ENCODE results near the gene FAM200A. TPM values are rescaled to one million over a fixed set of nuclear protein-coding genes. Genes with fewer than 3 reads are reported as not detected.

FAM200A gene
- total and polyA plus RNA-seq, 2 experiments from 2014 or later, result 7.7 to 7.9 TPM

GRCh38 chr7:99561737-99562051, 9.8 kb upstream of the FAM200A start:
- Histone ChIP-seq H3K27me3 (ENCODE audit: insufficient read depth) (no peaks in the 10 kb centered on the region), H3K4me1 (ENCODE audit: insufficient read depth) (peaks cover 7% of the 10 kb centered on the region), H3K36me3 (ENCODE audit: insufficient read depth) (peaks cover 35% of the 10 kb centered on the region), H3K79me2 (replicated peaks; ENCODE audit: insufficient read depth) (peaks cover 51% of the 10 kb centered on the region), H2AFZ (no peak overlapping the region), H3K27ac (ENCODE audit: low read depth) (no peak overlapping the region), H4K20me1 (replicated peaks; ENCODE audit: insufficient read depth) (peaks cover 23% of the 10 kb centered on the region), H3F3A (replicated peaks; ENCODE audit: low read depth) (peaks cover 29% of the 10 kb centered on the region), H3K9me2 (ENCODE audit: insufficient read depth) (no peaks in the 10 kb centered on the region), H3K4me2 (no peak overlapping the region), H3K4me3 (no peak overlapping the region)
- H3K4me1 Mint-ChIP-seq, result peaks cover 4% of the 10 kb centered on the region
- ATAC-seq (no peak), DNase-seq (ENCODE audit: low spot score) (no peak)
- H3K27ac Mint-ChIP-seq, result no peak overlapping the region
- no peaks in the 10 kb centered on the region for H3K9me3 Mint-ChIP-seq
- no peak for TF ChIP-seq ZNF462 (CRISPR knock-in tag; IDR thresholded peaks at IDR 0.05)
- TF ChIP-seq REST (IDR thresholded peaks at IDR 0.05; ENCODE audit: unreplicated experiment), result no peak
- TF ChIP-seq NANOG (IDR thresholded peaks at IDR 0.05; ENCODE audit: borderline replicate concordance), result no peak
- no peak for TF ChIP-seq ZNF114 (CRISPR knock-in tag; IDR thresholded peaks at IDR 0.05)
- no peak for TF ChIP-seq POLR2AphosphoS5 (IDR thresholded peaks at IDR 0.05; ENCODE audit: low read depth)
- TF ChIP-seq EZH2 (IDR thresholded peaks at IDR 0.05; ENCODE audit: low read depth, unreplicated experiment), result no peak
- no peak for TF ChIP-seq CTCF (conservative IDR thresholded peaks at IDR 0.05; ENCODE audit: low read depth in 2 of 2)
- TF ChIP-seq STAT1 (IDR thresholded peaks at IDR 0.05; ENCODE audit: unreplicated experiment), result no peak
- no peak for TF ChIP-seq EZH2phosphoT487 (IDR thresholded peaks at IDR 0.05; ENCODE audit: unreplicated experiment)
- TF ChIP-seq ZNF331 (CRISPR knock-in tag; IDR thresholded peaks at IDR 0.05; ENCODE audit: low read depth), result no peak
- no peak for TF ChIP-seq CREB1 (CRISPR knock-in tag; IDR thresholded peaks at IDR 0.05; ENCODE audit: low read depth)
- H3K27me3 Mint-ChIP-seq (ENCODE audit: insufficient read depth, low read depth, poor library complexity), result peaks cover 11% of the 10 kb centered on the region
- peaks cover 56% of the 10 kb centered on the region for H3K36me3 Mint-ChIP-seq (ENCODE audit: low read depth)
- no peak overlapping the region for H3K4me3 Mint-ChIP-seq

All from GM23338 (cell line).